ENCODE results near the gene GINS2.

GINS2 gene

GRCh38 chr16:85651629-85652430 lies 36.9 kb downstream of the GINS2 start:
- H3K4me1 ChIP-seq (ENCODE audit: control insufficient read depth, insufficient read depth, low read length) = peaks cover 3% of the 10 kb centered on the region; the same call in 1 of the 2 replicates
- no peak overlapping the region for H3K4me3 ChIP-seq (ENCODE audit: low read depth, low read length)
- peaks cover 2% of the 10 kb centered on the region; the same call in 1 of the 2 replicates for H3K9me3 ChIP-seq (ENCODE audit: control insufficient read depth, insufficient read depth, low read depth, low read length)
- no peaks in the 10 kb centered on the region for H3K27me3 ChIP-seq (ENCODE audit: control insufficient read depth, insufficient read depth, low read length)
- H3K27ac ChIP-seq (ENCODE audit: low read depth, low read length) = no peak overlapping the region
- H3K9ac ChIP-seq (ENCODE audit: low read length) = no peak overlapping the region
- H3K36me3 ChIP-seq (ENCODE audit: control insufficient read depth, insufficient read depth, low read length) = peaks cover 68% of the 10 kb centered on the region

GRCh38 chr16:85650844-85651628 lies 37.7 kb downstream of the GINS2 start:
- Histone ChIP-seq H3K9ac (ENCODE audit: low read length) (no peak overlapping the region), H3K9me3 (ENCODE audit: control insufficient read depth, insufficient read depth, low read depth, low read length) (peaks cover 2% of the 10 kb centered on the region; the same call in 1 of the 2 replicates), H3K4me3 (ENCODE audit: low read depth, low read length) (no peak overlapping the region), H3K4me1 (ENCODE audit: control insufficient read depth, insufficient read depth, low read length) (peaks cover 3% of the 10 kb centered on the region; the same call in 1 of the 2 replicates), H3K27ac (ENCODE audit: low read depth, low read length) (no peak overlapping the region), H3K36me3 (ENCODE audit: control insufficient read depth, insufficient read depth, low read length) (peaks cover 65% of the 10 kb centered on the region), H3K27me3 (ENCODE audit: control insufficient read depth, insufficient read depth, low read length) (no peaks in the 10 kb centered on the region)

GRCh38 chr16:85650135-85650843 lies 38.5 kb downstream of the GINS2 start:
- Histone ChIP-seq H3K36me3 (ENCODE audit: control insufficient read depth, insufficient read depth, low read length) (peaks cover 64% of the 10 kb centered on the region), H3K4me3 (ENCODE audit: low read depth, low read length) (no peak overlapping the region), H3K9ac (ENCODE audit: low read length) (no peak overlapping the region), H3K27ac (ENCODE audit: low read depth, low read length) (no peak overlapping the region), H3K9me3 (ENCODE audit: control insufficient read depth, insufficient read depth, low read depth, low read length) (peaks cover 2% of the 10 kb centered on the region; the same call in 1 of the 2 replicates), H3K4me1 (ENCODE audit: control insufficient read depth, insufficient read depth, low read length) (peaks cover 3% of the 10 kb centered on the region; the same call in 1 of the 2 replicates), H3K27me3 (ENCODE audit: control insufficient read depth, insufficient read depth, low read length) (no peaks in the 10 kb centered on the region)

GRCh38 chr16:85649411-85650134 lies 39.2 kb downstream of the GINS2 start:
- H3K4me3 ChIP-seq (ENCODE audit: low read depth, low read length) = no peak overlapping the region
- H3K9ac ChIP-seq (ENCODE audit: low read length) = no peak overlapping the region
- H3K27ac ChIP-seq (ENCODE audit: low read depth, low read length) = no peak overlapping the region
- H3K27me3 ChIP-seq (ENCODE audit: control insufficient read depth, insufficient read depth, low read length) = no peaks in the 10 kb centered on the region
- peaks cover 61% of the 10 kb centered on the region for H3K36me3 ChIP-seq (ENCODE audit: control insufficient read depth, insufficient read depth, low read length)
- peaks cover 3% of the 10 kb centered on the region; the same call in 1 of the 2 replicates for H3K4me1 ChIP-seq (ENCODE audit: control insufficient read depth, insufficient read depth, low read length)
- H3K9me3 ChIP-seq (ENCODE audit: control insufficient read depth, insufficient read depth, low read depth, low read length) = peaks cover 2% of the 10 kb centered on the region; the same call in 1 of the 2 replicates

- H3K4me3 ChIP-seq (ENCODE audit: low read depth, low read length) = no peak overlapping the region
- H3K27ac ChIP-seq (ENCODE audit: low read depth, low read length) = no peak overlapping the region
- peaks cover 3% of the 10 kb centered on the region; the same call in 1 of the 2 replicates for H3K4me1 ChIP-seq (ENCODE audit: control insufficient read depth, insufficient read depth, low read length)
- H3K27me3 ChIP-seq (ENCODE audit: control insufficient read depth, insufficient read depth, low read length) = no peaks in the 10 kb centered on the region
- peaks cover 57% of the 10 kb centered on the region for H3K36me3 ChIP-seq (ENCODE audit: control insufficient read depth, insufficient read depth, low read length)
- H3K9ac ChIP-seq (ENCODE audit: low read length) = no peak overlapping the region
- peaks cover 2% of the 10 kb centered on the region; the same call in 1 of the 2 replicates for H3K9me3 ChIP-seq (ENCODE audit: control insufficient read depth, insufficient read depth, low read depth, low read length)
Observed at GRCh38 chr16:85648805-85649204, 39.9 kb downstream of the GINS2 start.

GRCh38 chr16:85648070-85648714 lies 40.6 kb downstream of the GINS2 start:
- Histone ChIP-seq H3K27ac (ENCODE audit: low read depth, low read length) (no peak overlapping the region), H3K27me3 (ENCODE audit: control insufficient read depth, insufficient read depth, low read length) (no peaks in the 10 kb centered on the region), H3K9me3 (ENCODE audit: control insufficient read depth, insufficient read depth, low read depth, low read length) (peaks cover under 1% of the 10 kb centered on the region; the same call in 1 of the 2 replicates), H3K9ac (ENCODE audit: low read length) (no peak overlapping the region), H3K4me3 (ENCODE audit: low read depth, low read length) (no peak overlapping the region), H3K36me3 (ENCODE audit: control insufficient read depth, insufficient read depth, low read length) (peaks cover 51% of the 10 kb centered on the region), H3K4me1 (ENCODE audit: control insufficient read depth, insufficient read depth, low read length) (peaks cover 3% of the 10 kb centered on the region; the same call in 1 of the 2 replicates)

- no peaks in the 10 kb centered on the region for H3K27me3 ChIP-seq (ENCODE audit: control insufficient read depth, insufficient read depth, low read length)
- no peak overlapping the region for H3K9ac ChIP-seq (ENCODE audit: low read length)
- H3K27ac ChIP-seq (ENCODE audit: low read depth, low read length) = no peak overlapping the region
- H3K4me1 ChIP-seq (ENCODE audit: control insufficient read depth, insufficient read depth, low read length) = peaks cover 3% of the 10 kb centered on the region; the same call in 1 of the 2 replicates
- H3K36me3 ChIP-seq (ENCODE audit: control insufficient read depth, insufficient read depth, low read length) = peaks cover 53% of the 10 kb centered on the region
- H3K4me3 ChIP-seq (ENCODE audit: low read depth, low read length) = no peak overlapping the region
- H3K9me3 ChIP-seq (ENCODE audit: control insufficient read depth, insufficient read depth, low read depth, low read length) = no peaks in the 10 kb centered on the region
Observed at GRCh38 chr16:85646976-85647375, 41.8 kb downstream of the GINS2 start.

GRCh38 chr16:85646358-85646907 lies 42.3 kb downstream of the GINS2 start:
- no peak overlapping the region for H3K9ac ChIP-seq (ENCODE audit: low read length)
- H3K27me3 ChIP-seq (ENCODE audit: control insufficient read depth, insufficient read depth, low read length) = no peaks in the 10 kb centered on the region
- H3K9me3 ChIP-seq (ENCODE audit: control insufficient read depth, insufficient read depth, low read depth, low read length) = no peaks in the 10 kb centered on the region
- H3K4me3 ChIP-seq (ENCODE audit: low read depth, low read length) = no peak overlapping the region
- peaks cover 53% of the 10 kb centered on the region for H3K36me3 ChIP-seq (ENCODE audit: control insufficient read depth, insufficient read depth, low read length)
- H3K27ac ChIP-seq (ENCODE audit: low read depth, low read length) = no peak overlapping the region
- H3K4me1 ChIP-seq (ENCODE audit: control insufficient read depth, insufficient read depth, low read length) = peaks cover 3% of the 10 kb centered on the region; the same call in 1 of the 2 replicates

- Histone ChIP-seq H3K36me3 (ENCODE audit: control insufficient read depth, insufficient read depth, low read length) (peaks cover 59% of the 10 kb centered on the region), H3K27ac (ENCODE audit: low read depth, low read length) (no peak overlapping the region), H3K9me3 (ENCODE audit: control insufficient read depth, insufficient read depth, low read depth, low read length) (no peaks in the 10 kb centered on the region), H3K9ac (ENCODE audit: low read length) (no peak overlapping the region), H3K4me1 (ENCODE audit: control insufficient read depth, insufficient read depth, low read length) (peaks cover under 1% of the 10 kb centered on the region; the same call in 1 of the 2 replicates), H3K4me3 (ENCODE audit: low read depth, low read length) (no peak overlapping the region), H3K27me3 (ENCODE audit: control insufficient read depth, insufficient read depth, low read length) (no peaks in the 10 kb centered on the region)
Observed at GRCh38 chr16:85645021-85645589, 43.6 kb downstream of the GINS2 start.
